Hepatocyte (in vitro differentiated cells): Measurements from ENCODE around the gene ARHGAP22. TPM values are rescaled to one million over a fixed set of nuclear protein-coding genes. Genes with fewer than 3 reads are reported as not detected.

Source experiments
- DNase-seq: peaks from one replicate; pipeline ENCODE4 v3.0.0-alpha.2; 2016; ENCODE audit warnings: low spot score
- H2AFZ ChIP-seq: fragments of 200-600 bp; sonication (generic); 2 replicates; pipeline ENCODE4 v1.6.0; 2016; ENCODE audit warnings: antibody characterized with exemption, mild to moderate bottlenecking
- H3K27ac ChIP-seq: fragments of 200-600 bp; sonication (generic); 2 replicates; pipeline ENCODE4 v1.5.1; 2016; ENCODE audit warnings: mild to moderate bottlenecking
- H3K27me3 ChIP-seq: fragments of 200-600 bp; sonication (generic); 2 replicates; pipeline ENCODE4 v1.6.1; 2016
- H3K36me3 ChIP-seq: fragments of 200-600 bp; sonication (generic); replicated peaks from 2 replicates; pipeline ENCODE4 v1.5.1; 2016; ENCODE audit warnings: low read depth; ENCODE audit not compliant: insufficient read depth
- H3K4me1 ChIP-seq: fragments of 200-600 bp; sonication (generic); 2 replicates; pipeline ENCODE4 v1.5.1; 2016; ENCODE audit warnings: mild to moderate bottlenecking, moderate library complexity; ENCODE audit not compliant: insufficient read depth
- H3K4me2 ChIP-seq: fragments of 200-600 bp; sonication (generic); 2 replicates; pipeline ENCODE4 v1.6.0; 2016
- H3K4me3 ChIP-seq: fragments of 200-600 bp; sonication (generic); 2 replicates; pipeline ENCODE4 v1.5.1; 2016; ENCODE audit warnings: mild to moderate bottlenecking
- H3K79me2 ChIP-seq: fragments of 200-600 bp; sonication (generic); 2 replicates; pipeline ENCODE4 v1.6.0; 2017; ENCODE audit warnings: mild to moderate bottlenecking
- H3K9me2 ChIP-seq: fragments of 200-600 bp; sonication (generic); replicated peaks from 2 replicates; pipeline ENCODE4 v1.6.0; 2017; ENCODE audit warnings: mild to moderate bottlenecking; ENCODE audit not compliant: insufficient read depth
- H3K9me3 ChIP-seq: fragments of 200-600 bp; sonication (generic); 2 replicates; pipeline ENCODE4 v1.5.1; 2016; ENCODE audit warnings: low read depth, mild to moderate bottlenecking
- H4K20me1 ChIP-seq: fragments of 200-600 bp; sonication (generic); 2 replicates; pipeline ENCODE4 v1.6.0; 2016; ENCODE audit warnings: mild to moderate bottlenecking; ENCODE audit not compliant: insufficient read depth, poor library complexity, severe bottlenecking
- CTCF ChIP-seq: fragments of 200-600 bp; sonication (generic); IDR thresholded peaks from 2 replicates; pipeline ENCODE4 v1.5.1; 2016; ENCODE audit warnings: antibody characterized with exemption, mild to moderate bottlenecking; ENCODE audit not compliant: poor library complexity
- EZH2 ChIP-seq: fragments of 200-600 bp; sonication (generic); IDR thresholded peaks from 2 replicates; pipeline ENCODE4 v1.6.1; 2016; ENCODE audit warnings: antibody characterized with exemption, mild to moderate bottlenecking, borderline replicate concordance
- EZH2phosphoT487 ChIP-seq: fragments of 200-600 bp; sonication (generic); IDR thresholded peaks from one replicate; pipeline ENCODE4 v1.6.1; 2018; ENCODE audit warnings: antibody characterized with exemption, mild to moderate bottlenecking, low read depth, moderate library complexity; ENCODE audit not compliant: unreplicated experiment, severe bottlenecking
- WGBS: methylation state at CpG from one replicate; pipeline ENCODE4 v1.1.6; 2016; ENCODE audit warnings: low lambda C conversion rate; ENCODE audit errors: missing lambda C conversion rate; 5-methylcytosine and 5-hydroxymethylcytosine counted together
- polyA plus RNA-seq: library from polyadenylated mRNA; unstranded; fragments of >200 nt; fragmentation: Nextera tagmentation; extraction: Ambion mirVana; gene quantifications from 2 replicates; pipeline ENCODE4 v1.2.1, GENCODE V29; 2016
- total RNA-seq: library from RNA; depleted of rRNA; stranded (reverse); fragments of >200 nt; gene quantifications from 2 replicates; pipeline ENCODE4 v1.2.3, GENCODE V29; 2014

The ARHGAP22 gene
- total and polyA plus RNA-seq, 2 experiments from 2014 or later = 1.7 to 1.8 TPM

- no peaks in the 10 kb centered on the region for H3K79me2 ChIP-seq
- no peak for DNase-seq
Observed at GRCh38 chr10:48459270-48460150, 145.4 kb downstream of the ARHGAP22 start.

GRCh38 chr10:48458662-48459048 lies 146.2 kb downstream of the ARHGAP22 start:
- Histone ChIP-seq H3K27me3 (no peaks in the 10 kb centered on the region), H4K20me1 (no peaks in the 10 kb centered on the region), H3K9me3 (no peaks in the 10 kb centered on the region), H3K9me2 (no peaks in the 10 kb centered on the region), H3K4me3 (no peak overlapping the region), H3K4me2 (no peak overlapping the region), H3K27ac (no peak overlapping the region), H2AFZ (no peak overlapping the region), H3K4me1 (peaks cover 21% of the 10 kb centered on the region), H3K79me2 (no peaks in the 10 kb centered on the region), H3K36me3 (no peaks in the 10 kb centered on the region)
- TF ChIP-seq EZH2 (no peak), CTCF (no peak)
- DNase-seq = no peak
- 83% methylated on average over 6 of the region's 6 CpGs for WGBS

More at GRCh38 chr10:48459270-48460150, 145.4 kb downstream of the ARHGAP22 start:
- no peaks in the 10 kb centered on the region for H3K9me3 ChIP-seq
- H2AFZ ChIP-seq = no peak overlapping the region
- H3K4me2 ChIP-seq = no peak overlapping the region
- no peaks in the 10 kb centered on the region for H3K9me2 ChIP-seq
- H4K20me1 ChIP-seq = no peaks in the 10 kb centered on the region
- H3K4me3 ChIP-seq = no peak overlapping the region
- H3K27me3 ChIP-seq = no peaks in the 10 kb centered on the region
- 91% methylated on average over 23 of the region's 23 CpGs for WGBS
- H3K27ac ChIP-seq = no peak overlapping the region
- H3K36me3 ChIP-seq = no peaks in the 10 kb centered on the region
- peaks cover 17% of the 10 kb centered on the region for H3K4me1 ChIP-seq
- no peak for TF ChIP-seq CTCF
- no peak for TF ChIP-seq EZH2
- TF ChIP-seq EZH2phosphoT487 = no peak

- no peak for DNase-seq
- no peak overlapping the region for H3K27ac ChIP-seq
- H3K9me2 ChIP-seq = no peaks in the 10 kb centered on the region
- WGBS = 89% methylated on average over 4 of the region's 5 CpGs
- no peaks in the 10 kb centered on the region for H3K36me3 ChIP-seq
- no peaks in the 10 kb centered on the region for H4K20me1 ChIP-seq
- no peak overlapping the region for H2AFZ ChIP-seq
- H3K27me3 ChIP-seq = no peaks in the 10 kb centered on the region
- H3K79me2 ChIP-seq = no peaks in the 10 kb centered on the region
- TF ChIP-seq EZH2phosphoT487 (no peak), EZH2 (no peak)
- peaks cover 17% of the 10 kb centered on the region for H3K4me1 ChIP-seq
- H3K4me2 ChIP-seq = no peak overlapping the region
- H3K9me3 ChIP-seq = no peaks in the 10 kb centered on the region
- H3K4me3 ChIP-seq = no peak overlapping the region
Observed at GRCh38 chr10:48457949-48458661, 146.8 kb downstream of the ARHGAP22 start.
